Kasumi-1 (cell line): Measurements from ENCODE around the gene MLLT3.

Experiments used
- DNase-seq, 2 experiments: peaks; one replicate each; lab custom pipeline; 2025; lab: John Stamatoyannopoulos, UW

The MLLT3 gene

GRCh38 chr9:20476912-20477521 is 145.3 kb downstream of the MLLT3 start:
- DNase-seq: no peak

DNA sequence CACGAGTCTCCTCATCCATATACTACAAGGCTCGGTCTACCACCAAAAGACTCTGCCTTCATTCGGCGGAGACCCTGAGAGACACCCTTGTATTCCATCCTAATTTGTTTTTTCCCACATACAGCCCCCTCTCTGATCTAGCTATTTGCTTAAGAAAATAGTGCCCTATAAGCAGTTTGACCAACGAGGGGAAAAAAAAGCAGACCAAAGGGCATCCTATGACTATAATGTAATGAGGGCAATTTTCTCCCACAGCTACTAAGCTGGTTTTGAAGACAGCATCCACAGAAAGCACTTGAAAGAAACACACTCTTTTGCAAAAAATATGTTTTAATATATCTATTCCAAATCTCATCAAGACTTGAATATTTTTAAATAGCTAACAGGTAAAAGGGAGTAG is 147.8 kb downstream of the MLLT3 start:
- DNase-seq: no peak

DNA sequence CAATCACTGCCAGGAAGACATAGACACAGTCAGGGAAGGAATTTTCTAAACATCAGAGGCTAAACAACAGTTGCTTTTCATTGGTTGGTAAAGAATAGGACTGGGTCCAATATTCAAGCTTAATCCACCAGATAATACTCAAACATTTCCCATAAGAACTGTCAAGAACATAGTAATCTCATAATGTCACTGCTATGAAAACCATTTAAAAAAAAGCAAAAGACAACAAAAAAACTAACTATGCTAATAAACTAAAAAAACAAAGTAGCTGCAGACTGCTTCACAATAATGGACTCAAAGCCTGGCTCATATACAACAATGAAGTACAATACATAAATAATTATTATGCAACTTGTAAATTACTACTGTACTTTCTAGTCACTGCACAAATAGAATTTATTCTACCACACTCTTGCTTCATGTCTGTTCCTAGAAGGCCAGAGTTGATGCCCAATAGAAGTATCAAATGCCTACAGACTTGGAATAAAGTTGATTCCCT is 148.7 kb downstream of the MLLT3 start:
- no peak for DNase-seq

DNA sequence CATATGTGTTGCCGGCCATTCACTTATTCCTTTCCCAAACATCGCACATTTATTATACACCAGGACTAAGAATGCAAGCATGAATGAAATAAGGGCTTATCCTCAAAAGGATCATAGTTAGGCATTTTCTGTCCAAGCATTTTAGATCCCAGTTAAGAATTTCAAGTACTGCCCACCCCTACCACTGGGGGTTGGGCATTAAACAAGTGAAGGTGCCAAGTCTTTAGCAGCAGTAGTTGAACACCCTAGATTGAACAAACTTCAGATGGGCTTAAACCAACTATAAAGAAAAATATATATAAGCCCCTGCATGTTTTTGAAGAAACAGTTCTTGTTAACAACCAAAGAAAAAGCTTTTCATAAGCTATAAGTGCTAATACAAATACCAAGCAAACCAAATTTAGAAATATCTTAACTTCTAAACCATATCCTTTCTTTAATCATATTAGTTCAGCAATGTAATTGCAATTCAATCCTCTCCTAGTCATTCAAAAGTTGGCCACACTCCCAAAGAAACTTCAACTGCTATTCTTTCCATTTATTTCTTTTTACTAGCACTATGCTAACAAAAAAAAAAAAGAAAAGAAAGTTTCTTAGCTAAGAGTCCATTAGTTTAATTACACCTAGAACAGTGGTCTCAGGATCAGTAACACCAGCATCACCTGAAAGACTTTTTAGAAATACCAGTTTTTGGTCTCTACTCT is 149.8 kb downstream of the MLLT3 start:
- no peak for DNase-seq

- no peak for DNase-seq
Observed at GRCh38 chr9:20466328-20467008, 155.8 kb downstream of the MLLT3 start.

GRCh38 chr9:20464242-20464641 is 158.1 kb downstream of the MLLT3 start:
- no peak for DNase-seq

- DNase-seq: no peak
Observed at GRCh38 chr9:20463823-20464222, 158.5 kb downstream of the MLLT3 start.

DNA sequence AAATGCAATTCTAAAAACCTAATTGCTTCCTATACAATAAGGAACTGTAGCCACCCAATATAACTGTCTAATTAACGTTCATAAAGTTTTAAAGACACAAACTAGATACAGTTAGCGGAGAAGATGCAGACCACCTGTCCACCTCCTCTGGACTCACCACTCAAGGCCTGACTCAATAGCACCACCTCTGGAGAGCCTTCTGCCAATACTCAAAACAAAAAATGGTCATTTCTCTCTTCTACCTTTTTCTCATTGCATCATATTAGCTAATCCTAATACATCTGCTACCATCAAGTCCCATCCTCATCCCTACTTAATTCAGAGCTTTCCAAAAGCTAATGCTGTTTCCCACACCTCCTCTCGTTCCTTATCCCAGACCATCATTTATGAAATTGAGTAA is 159.9 kb downstream of the MLLT3 start:
- no peak for DNase-seq

DNA sequence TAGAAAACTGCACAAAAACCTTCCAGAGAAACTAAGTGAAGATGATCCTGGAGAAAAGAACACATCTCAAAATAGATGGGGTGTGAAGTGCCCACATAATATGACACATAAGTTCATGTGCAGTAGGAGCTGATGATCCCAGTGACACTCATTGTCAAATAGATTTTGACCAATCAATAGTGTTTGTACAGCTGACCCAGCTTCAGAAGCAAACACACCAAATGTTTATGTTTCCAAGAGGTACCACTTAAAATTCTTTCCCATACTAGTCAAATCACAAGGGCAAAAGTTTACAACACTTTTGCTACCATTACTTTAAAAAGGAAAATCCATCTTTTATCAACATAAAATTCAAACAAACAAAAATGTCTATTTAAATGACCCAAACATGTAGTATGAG is 175.0 kb downstream of the MLLT3 start:
- DNase-seq: no peak

DNA sequence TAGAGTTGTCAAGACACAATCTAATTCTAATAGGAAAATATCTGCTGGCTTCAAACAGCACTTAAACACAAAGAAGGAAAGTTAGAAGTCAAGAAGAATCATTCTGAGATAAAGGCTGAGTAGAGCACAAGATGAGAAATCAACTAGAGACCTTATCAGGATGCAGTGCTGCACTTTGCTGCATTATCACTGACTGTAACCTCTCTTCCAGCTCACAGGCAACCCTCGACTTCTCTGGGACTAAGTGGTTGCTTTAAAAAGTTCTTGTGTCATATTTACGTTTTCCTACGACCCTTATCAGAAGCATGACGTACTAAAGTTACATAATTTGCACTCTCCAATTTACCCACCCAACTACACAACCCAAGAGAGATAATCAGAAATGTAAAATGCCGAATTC is 176.1 kb downstream of the MLLT3 start:
- no peak for DNase-seq

GRCh38 chr9:20442461-20443319 is 179.6 kb downstream of the MLLT3 start:
- DNase-seq: no peak

DNA sequence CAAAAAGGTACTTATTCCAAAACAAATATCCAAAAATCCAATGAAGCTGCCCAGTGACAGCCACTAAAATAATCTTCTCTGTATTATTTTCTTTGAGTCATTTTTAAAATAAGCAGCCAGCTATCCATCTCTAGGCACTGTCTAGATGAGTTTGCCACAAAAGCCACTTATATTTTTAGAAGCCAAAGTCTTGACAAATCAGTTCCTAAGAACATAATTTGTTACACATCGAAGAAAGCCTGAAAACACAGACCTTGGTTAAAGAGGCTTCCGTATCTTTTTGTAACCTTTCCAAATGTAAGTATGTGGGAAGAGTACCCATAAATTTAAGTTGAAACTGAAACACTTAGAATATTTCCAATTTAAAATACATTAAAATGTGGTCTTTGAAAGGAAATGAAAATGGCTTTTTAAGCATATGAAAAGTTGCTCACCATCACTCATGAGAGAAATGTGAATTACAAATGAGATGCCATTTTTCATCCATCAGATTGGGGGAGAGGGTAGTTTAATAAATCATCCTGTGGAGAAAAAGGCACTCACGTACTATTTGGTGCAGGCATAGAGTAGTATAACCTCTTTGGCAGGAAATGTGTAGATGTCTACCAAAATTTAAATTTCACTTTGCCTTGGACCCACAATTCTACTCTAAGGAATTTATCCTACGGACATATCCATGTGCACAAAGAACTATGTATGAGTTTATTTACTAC is 180.4 kb downstream of the MLLT3 start:
- no peak for DNase-seq

DNA sequence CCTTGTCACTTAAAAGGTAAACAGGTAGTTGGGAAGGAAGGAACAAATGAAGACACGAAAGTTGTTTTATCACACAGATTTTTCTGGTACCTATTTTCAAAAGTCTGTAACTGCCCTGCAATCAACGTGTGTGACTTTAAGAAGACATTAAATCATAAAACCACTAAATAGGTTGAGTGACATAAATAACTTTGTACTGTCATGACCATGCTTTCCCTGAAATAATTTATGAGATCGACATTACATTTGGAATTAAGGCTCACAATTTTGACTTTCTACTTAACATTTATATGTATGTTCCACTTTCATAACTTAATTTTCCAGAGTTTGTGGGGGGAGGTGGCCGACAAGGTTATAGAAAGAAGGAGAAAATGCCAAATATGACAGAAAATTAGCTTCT is 181.1 kb downstream of the MLLT3 start:
- DNase-seq: no peak

- no peak for DNase-seq
Observed at GRCh38 chr9:20437476-20437875, 184.8 kb downstream of the MLLT3 start.

GRCh38 chr9:20436476-20437195 is 185.7 kb downstream of the MLLT3 start:
- DNase-seq: no peak

DNA sequence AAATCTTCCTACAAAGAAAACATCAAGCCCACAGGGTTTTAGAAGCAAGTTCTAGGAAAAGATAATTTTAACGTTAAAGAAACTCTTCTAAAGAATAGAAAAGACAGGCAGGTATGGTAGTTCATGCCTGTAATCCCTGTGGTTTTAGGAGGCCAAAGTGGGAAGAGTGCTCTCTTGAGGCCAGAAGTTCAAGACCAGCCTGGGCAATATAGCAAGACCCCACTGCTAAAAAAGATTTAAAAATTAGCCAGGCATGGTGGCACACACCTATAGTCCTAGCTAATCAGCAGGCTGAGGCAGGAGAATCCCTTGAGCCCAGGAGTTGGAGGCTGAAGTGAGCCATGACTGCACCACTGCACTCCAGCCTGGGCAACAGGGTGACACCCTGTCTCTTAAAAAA is 193.3 kb downstream of the MLLT3 start:
- DNase-seq: no peak

GRCh38 chr9:20427359-20427758 is 194.9 kb downstream of the MLLT3 start:
- no peak for DNase-seq

GRCh38 chr9:20426019-20426418 is 196.3 kb downstream of the MLLT3 start:
- DNase-seq: no peak

GRCh38 chr9:20419533-20419932 is 202.8 kb downstream of the MLLT3 start:
- no peak for DNase-seq

DNA sequence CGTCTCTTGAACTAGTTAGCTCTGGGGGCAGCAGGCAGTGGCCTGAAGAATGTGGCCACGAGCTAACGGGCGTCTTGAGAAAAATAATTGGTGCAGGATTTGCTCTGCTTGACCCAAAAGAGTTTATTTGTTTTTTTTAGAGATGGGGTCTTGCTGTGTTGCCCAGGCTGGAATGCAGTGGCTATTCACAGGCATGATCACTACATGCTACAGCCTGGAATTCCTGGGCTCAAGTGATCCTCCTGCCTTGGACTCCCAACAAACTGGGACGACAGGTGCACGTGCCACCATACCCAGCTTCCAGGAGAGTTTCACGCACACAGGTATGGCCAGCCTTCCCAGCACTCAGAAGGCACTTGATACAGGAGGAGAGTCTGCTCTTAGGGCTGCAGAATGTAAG is 203.8 kb downstream of the MLLT3 start:
- no peak for DNase-seq
